Activated CD4-positive, alpha-beta memory T cell treated with anti-CD3 and anti-CD28 coated beads, Interleukin-2, amount 10 ng/mL, durations not matched to agents 7 days and 5 days (primary cell): ENCODE measurements around the gene DPYSL4. TPM values are rescaled to one million over a fixed set of nuclear protein-coding genes. Genes with fewer than 3 reads are reported as not detected.
"Not testable (repeated sequence)": the region's sequence is repeated elsewhere in the genome, so short reads cannot be mapped to it uniquely, and the experiment has no call there.

Experiments
- CTCF ChIA-PET: fragments of 350-600 bp; sonication (Branson Sonifier 250); formaldehyde crosslinking; loops from one replicate; lab custom pipeline; 2021; ENCODE audit warnings: antibody characterized with exemption, inconsistent platforms; lab: Charles Lee
- POLR2A ChIA-PET: fragments of 350-600 bp; sonication (Branson Sonifier 250); formaldehyde crosslinking; loops from one replicate; lab custom pipeline; 2021; ENCODE audit warnings: antibody characterized with exemption; lab: Charles Lee
- DNase-seq: peaks from one replicate; pipeline ENCODE4 v3.0.0-alpha.2; 2020
- H3K27ac Mint-ChIP-seq: one replicate; pipeline ENCODE4 v1.8.0; 2021; ENCODE audit warnings: mild to moderate bottlenecking, mixed read lengths
- H3K27me3 Mint-ChIP-seq: one replicate; pipeline ENCODE4 v1.8.0; 2021; ENCODE audit warnings: mixed read lengths
- H3K36me3 Mint-ChIP-seq: one replicate; pipeline ENCODE4 v1.8.0; 2021; ENCODE audit warnings: low read depth, mixed read lengths
- H3K4me1 Mint-ChIP-seq: one replicate; pipeline ENCODE4 v1.8.0; 2021; ENCODE audit warnings: mixed read lengths
- H3K4me3 Mint-ChIP-seq: one replicate; pipeline ENCODE4 v1.8.0; 2021; ENCODE audit warnings: mild to moderate bottlenecking, mixed read lengths
- H3K9me3 Mint-ChIP-seq: one replicate; pipeline ENCODE4 v1.8.0; 2021; ENCODE audit warnings: mixed read lengths
- total RNA-seq, 2 experiments: library from RNA; stranded (reverse); gene quantifications; one replicate each; pipeline ENCODE4 v1.2.3, GENCODE V29; 2021

Gene DPYSL4
- total RNA-seq, 2 experiments from 2014 or later: 5.4 to 6.7 TPM

- Mint-ChIP-seq H3K36me3 (no peaks in the 10 kb centered on the region), H3K4me1 (no peaks in the 10 kb centered on the region)
These were observed 24.0 kb downstream of the DPYSL4 start for GRCh38 chr10:132210766-132211165.

GRCh38 chr10:132211246-132211645 lies 24.5 kb downstream of the DPYSL4 start:
- no peak for DNase-seq
- ChIA-PET POLR2A (no interaction called here), CTCF (no interaction called here)
- Mint-ChIP-seq H3K27me3 (no peaks in the 10 kb centered on the region), H3K4me3 (no peak overlapping the region), H3K9me3 (peaks cover 11% of the 10 kb centered on the region), H3K4me1 (no peaks in the 10 kb centered on the region), H3K27ac (no peak overlapping the region), H3K36me3 (no peaks in the 10 kb centered on the region)

More at GRCh38 chr10:132210766-132211165, 24.0 kb downstream of the DPYSL4 start:
- Mint-ChIP-seq H3K9me3 (peaks cover 9% of the 10 kb centered on the region), H3K27ac (no peak overlapping the region), H3K27me3 (no peaks in the 10 kb centered on the region), H3K4me3 (no peak overlapping the region)
- no peak for DNase-seq
- CTCF ChIA-PET: no interaction called here
- POLR2A ChIA-PET: no interaction called here

- Mint-ChIP-seq H3K4me3 (no peak overlapping the region), H3K4me1 (no peaks in the 10 kb centered on the region)
- CTCF ChIA-PET: no interaction called here
These were observed 26.1 kb downstream of the DPYSL4 start for GRCh38 chr10:132212816-132213215.

DNA sequence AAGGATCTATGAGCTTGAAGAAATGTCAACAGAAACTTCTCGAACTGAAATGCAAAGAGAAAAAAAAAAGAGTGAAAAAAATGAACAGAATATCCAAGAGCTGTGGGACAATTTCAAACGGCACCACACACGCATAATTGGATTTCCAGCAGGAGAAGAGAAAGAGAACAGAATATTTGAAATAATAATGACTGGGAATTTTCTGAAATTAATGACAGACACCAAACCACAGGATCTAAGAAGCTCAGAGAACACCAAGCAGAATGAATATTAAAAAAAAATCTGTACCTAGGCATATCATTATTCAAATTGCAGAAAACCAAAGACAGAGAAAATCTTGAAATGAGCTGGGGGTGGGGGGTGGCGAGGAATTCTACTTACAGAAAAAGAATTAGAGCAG lies 27.2 kb downstream of the DPYSL4 start:
- no peak for DNase-seq
- CTCF ChIA-PET: no interaction called here
- POLR2A ChIA-PET: no interaction called here
- no peak overlapping the region for H3K4me3 Mint-ChIP-seq
- H3K4me1 Mint-ChIP-seq: no peaks in the 10 kb centered on the region
- no peak overlapping the region for H3K27ac Mint-ChIP-seq
- no peaks in the 10 kb centered on the region for H3K27me3 Mint-ChIP-seq
- H3K36me3 Mint-ChIP-seq: no peaks in the 10 kb centered on the region
- H3K9me3 Mint-ChIP-seq: peaks cover 21% of the 10 kb centered on the region

More at GRCh38 chr10:132212816-132213215, 26.1 kb downstream of the DPYSL4 start:
- POLR2A ChIA-PET: no interaction called here
- Mint-ChIP-seq H3K27me3 (no peaks in the 10 kb centered on the region), H3K27ac (no peak overlapping the region), H3K9me3 (peaks cover 21% of the 10 kb centered on the region), H3K36me3 (no peaks in the 10 kb centered on the region)
- DNase-seq: no peak

GRCh38 chr10:132216441-132216840 lies 29.7 kb downstream of the DPYSL4 start:
- H3K36me3 Mint-ChIP-seq, CTCF ChIA-PET, POLR2A ChIA-PET, H3K27ac Mint-ChIP-seq, DNase-seq, H3K27me3 Mint-ChIP-seq, H3K4me1 Mint-ChIP-seq, H3K4me3 Mint-ChIP-seq: not testable (repeated sequence)
- H3K9me3 Mint-ChIP-seq: peaks cover 21% of the 10 kb centered on the region

DNA sequence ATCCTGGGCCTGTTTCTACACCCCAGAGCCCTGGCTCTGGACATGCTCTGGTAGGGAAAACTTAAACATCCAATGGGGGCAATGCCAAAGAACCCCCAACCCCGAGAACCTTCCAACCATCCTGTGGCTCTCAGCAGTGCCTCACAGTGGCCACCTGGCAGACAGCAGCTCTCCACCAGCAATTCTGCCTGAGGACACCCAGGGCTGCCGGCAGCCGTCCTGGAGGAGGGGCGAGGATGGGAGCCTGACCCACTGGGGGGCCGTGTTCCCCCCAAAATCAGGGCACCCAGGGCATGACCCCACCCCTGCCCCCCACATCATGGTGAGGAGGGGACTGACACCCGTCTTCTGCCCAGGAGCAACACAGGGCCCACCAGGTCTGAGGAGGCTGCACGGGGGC lies 32.7 kb downstream of the DPYSL4 start:
- CTCF ChIA-PET: no interaction called here
- DNase-seq: no peak
- H3K4me1 Mint-ChIP-seq: no peaks in the 10 kb centered on the region
- H3K9me3 Mint-ChIP-seq: peaks cover 21% of the 10 kb centered on the region
- POLR2A ChIA-PET: no interaction called here
- no peak overlapping the region for H3K4me3 Mint-ChIP-seq
- H3K27me3 Mint-ChIP-seq: no peaks in the 10 kb centered on the region
- H3K36me3 Mint-ChIP-seq: no peaks in the 10 kb centered on the region
- H3K27ac Mint-ChIP-seq: no peak overlapping the region

DNA sequence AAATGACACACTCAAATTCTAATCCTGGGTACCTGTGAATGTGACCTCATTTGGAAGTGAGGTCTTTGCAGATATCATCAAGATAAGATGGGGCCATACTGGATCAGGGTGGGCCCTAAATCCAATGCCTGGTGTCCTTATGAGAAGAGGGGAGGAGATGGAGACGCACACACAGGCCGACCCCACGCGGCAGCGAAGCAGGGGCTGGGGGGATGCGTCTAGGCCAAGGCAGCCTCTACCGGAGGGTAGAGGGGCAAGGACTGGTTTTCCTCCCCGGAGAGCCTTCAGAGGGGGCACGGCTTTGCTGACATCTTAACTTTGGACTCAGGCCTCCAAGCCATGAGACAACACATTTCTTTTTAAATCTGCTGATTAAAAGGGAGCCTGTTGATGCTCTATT lies 33.3 kb downstream of the DPYSL4 start:
- POLR2A ChIA-PET: no interaction called here
- DNase-seq: no peak
- no peaks in the 10 kb centered on the region for H3K36me3 Mint-ChIP-seq

GRCh38 chr10:132220996-132221395 lies 34.2 kb downstream of the DPYSL4 start:
- H3K4me1 Mint-ChIP-seq, H3K27me3 Mint-ChIP-seq, POLR2A ChIA-PET, H3K36me3 Mint-ChIP-seq, H3K27ac Mint-ChIP-seq, DNase-seq, CTCF ChIA-PET, H3K4me3 Mint-ChIP-seq: not testable (repeated sequence)
- H3K9me3 Mint-ChIP-seq: peaks cover 11% of the 10 kb centered on the region

More for the DNA sequence above, 33.3 kb downstream of the DPYSL4 start:
- no peaks in the 10 kb centered on the region for H3K27me3 Mint-ChIP-seq
- H3K4me3 Mint-ChIP-seq: no peak overlapping the region
- peaks cover 19% of the 10 kb centered on the region for H3K9me3 Mint-ChIP-seq
- CTCF ChIA-PET: no interaction called here
- H3K4me1 Mint-ChIP-seq: no peaks in the 10 kb centered on the region
- no peak overlapping the region for H3K27ac Mint-ChIP-seq

GRCh38 chr10:132222726-132223125 lies 36.0 kb downstream of the DPYSL4 start:
- CTCF ChIA-PET: no interaction called here
- H3K4me3 Mint-ChIP-seq: no peak overlapping the region
- no peaks in the 10 kb centered on the region for H3K27me3 Mint-ChIP-seq

DNA sequence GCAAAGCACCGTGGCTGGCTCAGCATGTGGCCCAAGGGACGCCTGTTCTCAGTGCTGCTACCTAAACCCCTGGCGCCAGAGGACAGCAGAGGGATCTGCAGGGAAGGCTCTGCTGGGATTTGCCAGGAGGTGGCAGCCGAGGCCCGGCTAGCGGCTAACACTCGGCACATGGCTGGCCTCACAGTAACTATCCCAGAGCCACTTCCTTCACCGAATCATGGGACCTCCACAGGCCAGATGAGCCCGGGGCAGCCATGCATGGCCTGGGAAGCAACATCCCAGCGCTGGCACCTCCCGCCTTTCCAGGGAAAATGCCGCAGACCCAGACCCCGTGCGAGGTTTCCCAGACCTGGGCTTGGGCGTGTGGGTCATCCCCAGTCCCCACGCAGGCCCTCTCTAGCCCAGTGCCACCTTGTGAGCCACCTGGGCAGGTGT lies 36.4 kb downstream of the DPYSL4 start:
- H3K4me1 Mint-ChIP-seq: peaks cover 5% of the 10 kb centered on the region
- no peak overlapping the region for H3K27ac Mint-ChIP-seq
- H3K36me3 Mint-ChIP-seq: no peaks in the 10 kb centered on the region
- POLR2A ChIA-PET: no interaction called here
- CTCF ChIA-PET: interaction anchor here (0.9 kb wide), 1 partner anchor 130 kb away, joined by 3 read pairs; no protein-coding TSS in a partner anchor
- H3K4me3 Mint-ChIP-seq: no peak overlapping the region
- no peaks in the 10 kb centered on the region for H3K27me3 Mint-ChIP-seq
- H3K9me3 Mint-ChIP-seq: no peaks in the 10 kb centered on the region
- peak; percentile 77 for DNase-seq

More at GRCh38 chr10:132222726-132223125, 36.0 kb downstream of the DPYSL4 start:
- no peaks in the 10 kb centered on the region for H3K36me3 Mint-ChIP-seq
- POLR2A ChIA-PET: no interaction called here
- H3K4me1 Mint-ChIP-seq: peaks cover 5% of the 10 kb centered on the region
- H3K9me3 Mint-ChIP-seq: peaks cover under 1% of the 10 kb centered on the region
- no peak overlapping the region for H3K27ac Mint-ChIP-seq
- no peak for DNase-seq

GRCh38 chr10:132223611-132224342 lies 37.0 kb downstream of the DPYSL4 start:
- Mint-ChIP-seq H3K36me3 (no peaks in the 10 kb centered on the region), H3K4me3 (no peak overlapping the region), H3K4me1 (peaks cover 5% of the 10 kb centered on the region), H3K27ac (no peak overlapping the region), H3K27me3 (no peaks in the 10 kb centered on the region), H3K9me3 (no peaks in the 10 kb centered on the region)
- DNase-seq: no peak
- ChIA-PET POLR2A (no interaction called here), CTCF (interaction anchor here (0.9 kb wide), 1 partner anchor 129 kb away, joined by 3 read pairs; no protein-coding TSS in a partner anchor)

DNA sequence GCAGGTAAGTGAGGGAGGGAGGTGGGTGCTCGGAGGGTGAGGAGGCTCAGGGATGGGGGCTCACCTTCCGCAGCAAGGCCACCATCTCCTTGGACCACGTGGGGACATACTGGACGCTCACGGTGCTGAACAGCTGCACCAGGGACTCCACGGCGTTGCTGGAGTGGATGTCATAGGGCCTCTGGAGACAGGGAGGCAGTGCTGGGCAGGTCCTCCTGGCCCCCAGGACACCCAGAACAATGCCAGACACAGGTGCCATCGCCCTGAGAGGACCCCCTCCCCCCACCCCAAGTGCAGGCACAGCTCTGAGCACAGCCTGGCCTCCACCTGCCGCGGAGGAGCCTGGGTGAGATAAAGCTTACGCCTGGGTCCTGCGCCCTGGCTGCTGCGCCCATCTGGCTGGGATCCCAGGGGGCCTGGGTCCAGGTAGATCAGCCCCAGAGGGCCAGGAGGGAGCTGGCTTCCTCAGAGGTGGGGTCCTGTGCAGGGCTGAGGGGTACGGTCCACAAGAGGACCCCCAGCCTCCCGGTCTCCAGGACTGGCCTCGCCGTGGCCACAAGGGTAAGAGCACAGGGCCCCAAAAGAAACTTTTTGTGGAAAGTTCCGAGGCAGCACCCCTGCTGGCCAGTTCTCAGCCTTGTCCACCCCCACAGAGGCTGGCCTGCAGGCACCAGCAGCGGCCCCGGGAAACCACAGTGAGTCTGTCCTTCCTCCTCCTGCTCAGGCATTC lies 37.8 kb downstream of the DPYSL4 start:
- H3K4me3 Mint-ChIP-seq: no peak overlapping the region
- ChIA-PET POLR2A (no interaction called here), CTCF (no interaction called here)
- H3K27me3 Mint-ChIP-seq: no peaks in the 10 kb centered on the region
- DNase-seq: no peak
- H3K4me1 Mint-ChIP-seq: peaks cover 8% of the 10 kb centered on the region
- no peaks in the 10 kb centered on the region for H3K36me3 Mint-ChIP-seq
- H3K9me3 Mint-ChIP-seq: no peaks in the 10 kb centered on the region
- no peak overlapping the region for H3K27ac Mint-ChIP-seq

DNA sequence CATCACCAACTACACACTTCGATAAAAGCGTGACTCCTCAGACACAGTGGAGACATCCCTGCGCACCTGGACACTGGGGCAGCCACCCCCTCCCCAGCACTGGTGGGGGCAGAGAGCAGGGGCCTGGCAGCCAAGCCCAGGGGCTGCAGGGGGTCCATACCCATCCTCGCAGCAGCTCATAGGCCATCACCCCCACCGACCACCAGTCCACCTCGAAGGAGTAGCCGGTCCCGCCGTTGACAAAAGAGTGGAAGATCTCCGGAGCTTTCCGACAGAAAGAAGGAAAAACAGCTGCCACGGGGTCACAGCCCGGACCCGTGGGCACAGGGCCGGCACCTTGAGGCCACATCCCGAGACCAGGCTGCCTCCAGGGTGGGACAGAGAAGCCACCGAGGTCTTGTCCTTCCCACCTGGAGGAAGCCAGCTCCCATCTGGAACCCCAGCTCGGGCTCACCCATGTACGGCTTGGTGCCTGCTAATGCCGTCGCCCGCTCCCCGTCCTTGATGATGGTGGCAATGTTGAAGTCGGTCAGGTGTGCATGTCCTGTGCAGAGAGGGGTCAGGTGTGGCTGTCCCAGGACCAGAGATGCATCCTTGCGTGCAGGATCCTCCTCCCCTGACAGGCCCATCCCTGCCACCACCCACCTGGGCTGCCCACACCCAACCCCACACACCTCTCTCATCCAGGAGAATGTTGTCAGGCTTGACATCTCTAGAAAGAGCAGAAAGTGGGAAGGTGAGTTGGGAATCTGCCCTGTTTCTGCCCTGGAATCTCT lies 38.5 kb downstream of the DPYSL4 start:
- H3K27ac Mint-ChIP-seq: no peak overlapping the region
- CTCF ChIA-PET: interaction anchor here (1.9 kb wide), 1 partner anchor 222 kb away, joined by 4 read pairs; no protein-coding TSS in a partner anchor
- no peaks in the 10 kb centered on the region for H3K36me3 Mint-ChIP-seq
- no peaks in the 10 kb centered on the region for H3K9me3 Mint-ChIP-seq
- no peaks in the 10 kb centered on the region for H3K27me3 Mint-ChIP-seq
- H3K4me1 Mint-ChIP-seq: peaks cover 15% of the 10 kb centered on the region
- POLR2A ChIA-PET: no interaction called here
- no peak for DNase-seq
- no peak overlapping the region for H3K4me3 Mint-ChIP-seq
